Activated B cell treated with CpG ODN at 0.5 μM for 24 hours (primary cell): ENCODE measurements around the gene CTNND2. TPM values are rescaled to one million over a fixed set of nuclear protein-coding genes. Genes with fewer than 3 reads are reported as not detected.
"Not testable (repeated sequence)": the region's sequence is repeated elsewhere in the genome, so short reads cannot be mapped to it uniquely, and the experiment has no call there.

ENCODE experiments used
- ATAC-seq: fragments of 200-7000 bp; cut with Tn5 transposase; one replicate; pipeline ENCODE4 v1.10.0; 2021; ENCODE audit warnings: low read depth, mild to moderate bottlenecking, moderate library complexity
- CTCF ChIA-PET: fragments of 350-600 bp; sonication (Branson Sonifier 250); formaldehyde crosslinking; loops from one replicate; lab custom pipeline; 2021; ENCODE audit warnings: antibody characterized with exemption; lab: Charles Lee
- POLR2A ChIA-PET: fragments of 350-600 bp; sonication (Branson Sonifier 250); formaldehyde crosslinking; loops from one replicate; lab custom pipeline; 2021; ENCODE audit warnings: antibody characterized with exemption; lab: Charles Lee
- DNase-seq: peaks from one replicate; pipeline ENCODE4 v3.0.0; 2022
- H3K27ac Mint-ChIP-seq: one replicate; pipeline ENCODE4 v1.8.0; 2020; ENCODE audit warnings: mixed read lengths
- H3K27me3 Mint-ChIP-seq: one replicate; pipeline ENCODE4 v1.8.0; 2021; ENCODE audit warnings: mixed read lengths
- H3K36me3 Mint-ChIP-seq: one replicate; pipeline ENCODE4 v1.8.0; 2021; ENCODE audit warnings: low read depth, mixed read lengths
- H3K4me1 Mint-ChIP-seq: one replicate; pipeline ENCODE4 v1.8.0; 2021; ENCODE audit warnings: mixed read lengths
- H3K4me3 Mint-ChIP-seq: one replicate; pipeline ENCODE4 v1.8.0; 2020; ENCODE audit warnings: mild to moderate bottlenecking, mixed read lengths
- H3K9me3 Mint-ChIP-seq: one replicate; pipeline ENCODE4 v1.8.0; 2020; ENCODE audit warnings: mixed read lengths
- CTCF ChIP-seq: fragments of 200-600 bp; IDR thresholded peaks from one replicate; pipeline ENCODE4 v1.8.0; 2022; ENCODE audit warnings: antibody characterized with exemption, mild to moderate bottlenecking
- intact Hi-C: fragments of 100-400 bp; cut with micrococcal nuclease; formaldehyde crosslinking; loops from one replicate; pipeline ENCODE4 v1.15.1; 2024
- total RNA-seq: library from RNA; stranded (reverse); gene quantifications from 2 replicates; pipeline ENCODE4 v1.2.3, GENCODE V29; 2022

The CTNND2 gene
- total RNA-seq, 1 donor from 2014 or later = not detected

DNA sequence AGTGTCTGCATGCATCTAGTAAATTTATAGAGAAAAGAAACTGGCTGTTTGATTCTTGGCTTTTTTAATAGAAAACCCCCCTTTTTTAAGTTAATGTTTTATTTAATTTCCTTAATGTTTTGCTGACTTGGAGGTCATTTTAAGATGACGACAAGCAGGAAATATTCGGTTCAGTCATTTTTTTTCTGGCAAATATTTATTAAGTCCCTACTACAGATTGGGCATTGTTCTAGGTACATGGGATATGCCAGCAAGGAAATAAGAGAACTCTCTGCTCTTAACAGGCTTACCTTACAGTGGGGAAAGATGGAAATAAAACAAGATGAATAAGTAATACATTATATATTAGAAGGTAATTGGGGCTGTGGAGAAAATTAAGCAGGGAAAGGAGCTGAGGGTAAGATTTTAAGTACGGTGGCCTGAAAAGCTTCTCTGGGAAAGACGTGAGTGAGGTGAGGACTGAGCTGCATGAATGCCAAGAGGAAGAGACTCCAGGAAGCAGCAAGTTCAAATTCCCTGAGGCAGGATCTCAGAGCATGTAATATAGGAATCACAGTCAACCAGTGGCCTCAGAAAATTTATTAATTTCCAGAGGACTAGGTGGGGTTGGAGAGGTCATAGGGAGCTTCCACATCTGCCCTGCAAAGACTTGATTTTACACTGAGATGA is 827.2 kb downstream of the CTNND2 start:
- no peak overlapping the region for H3K27ac Mint-ChIP-seq
- H3K9me3 Mint-ChIP-seq = no peaks in the 10 kb centered on the region
- intact Hi-C loops = no loop called here
- ChIA-PET POLR2A (no interaction called here), CTCF (no interaction called here)
- H3K4me1 Mint-ChIP-seq = no peaks in the 10 kb centered on the region
- H3K27me3 Mint-ChIP-seq = peaks cover 2% of the 10 kb centered on the region
- no peaks in the 10 kb centered on the region for H3K36me3 Mint-ChIP-seq
- no peak for TF ChIP-seq CTCF
- no peak for ATAC-seq
- DNase-seq = no peak
- H3K4me3 Mint-ChIP-seq = no peak overlapping the region

DNA sequence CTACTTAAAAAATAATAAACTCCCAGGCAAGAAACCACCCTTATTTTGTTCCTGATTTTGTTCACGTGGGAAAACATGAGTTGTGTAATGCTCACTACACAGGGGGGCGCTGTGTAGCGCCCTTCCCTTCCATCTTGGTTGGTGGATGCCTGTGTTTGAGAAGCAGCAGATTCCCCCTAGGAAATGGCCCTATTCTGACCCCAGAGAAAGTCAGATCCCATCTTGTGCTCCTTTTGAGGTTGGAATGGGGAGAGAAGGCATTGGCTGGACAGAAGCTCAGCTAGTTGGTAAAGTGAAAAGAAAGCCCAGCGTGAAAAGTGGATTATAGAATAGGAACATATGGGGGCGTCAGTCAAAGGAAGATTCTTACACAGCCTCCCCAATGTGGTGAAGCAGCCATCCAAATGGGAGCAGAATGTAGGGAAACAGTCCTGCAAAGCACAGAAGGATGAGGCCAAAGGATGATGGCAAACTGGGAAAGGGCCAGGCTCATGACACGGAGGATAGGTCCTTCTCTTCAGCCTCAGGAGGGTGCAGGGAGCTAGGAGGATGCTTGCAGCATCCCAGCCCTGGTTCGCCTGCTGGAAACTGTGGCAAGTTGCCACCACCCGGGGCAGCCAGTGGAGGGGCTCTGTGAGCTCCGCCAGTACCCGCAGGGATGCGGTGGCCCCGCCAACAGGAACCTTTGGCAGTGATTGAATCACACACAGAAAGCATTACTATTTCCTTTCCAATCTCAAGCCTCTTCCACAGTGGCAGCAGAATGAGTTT is 829.0 kb downstream of the CTNND2 start:
- no peaks in the 10 kb centered on the region for H3K4me1 Mint-ChIP-seq

DNA sequence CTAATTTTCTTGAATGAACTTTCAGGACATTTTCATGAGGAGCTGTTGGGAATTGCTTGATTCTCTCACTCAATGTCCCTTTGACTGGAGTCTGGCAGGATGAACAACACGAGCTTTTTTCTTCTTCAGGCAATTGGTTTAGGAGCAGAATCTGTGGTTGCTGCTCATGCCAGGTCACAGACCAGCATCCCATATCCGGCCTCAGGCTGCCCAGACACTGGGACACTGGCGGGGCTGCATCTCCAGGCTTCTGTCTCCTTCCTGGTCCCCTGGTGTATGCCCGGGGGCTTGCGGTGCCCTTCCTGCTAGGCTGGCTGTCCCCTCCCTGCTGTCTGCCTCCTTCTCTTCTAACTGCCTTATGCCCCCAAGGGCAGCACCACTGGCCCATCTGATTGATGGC is 831.7 kb downstream of the CTNND2 start:
- Mint-ChIP-seq H3K27ac (no peak overlapping the region), H3K4me3 (no peak overlapping the region), H3K4me1 (no peaks in the 10 kb centered on the region), H3K27me3 (no peaks in the 10 kb centered on the region), H3K9me3 (peaks cover 17% of the 10 kb centered on the region), H3K36me3 (no peaks in the 10 kb centered on the region)
- CTCF ChIA-PET = no interaction called here
- DNase-seq = no peak
- TF ChIP-seq CTCF = no peak
- intact Hi-C loops = no loop called here
- no peak for ATAC-seq
- POLR2A ChIA-PET = no interaction called here

More for the DNA sequence above, 829.0 kb downstream of the CTNND2 start:
- Mint-ChIP-seq H3K4me3 (no peak overlapping the region), H3K36me3 (no peaks in the 10 kb centered on the region), H3K9me3 (peaks cover 5% of the 10 kb centered on the region), H3K27ac (no peak overlapping the region), H3K27me3 (peaks cover 2% of the 10 kb centered on the region)
- no peak for ATAC-seq
- no peak for DNase-seq
- ChIA-PET CTCF (no interaction called here), POLR2A (no interaction called here)
- intact Hi-C loops = no loop called here
- TF ChIP-seq CTCF = no peak

- H3K9me3 Mint-ChIP-seq = peaks cover 17% of the 10 kb centered on the region
- ChIA-PET CTCF (no interaction called here), POLR2A (no interaction called here)
- no peaks in the 10 kb centered on the region for H3K36me3 Mint-ChIP-seq
- H3K27ac Mint-ChIP-seq = no peak overlapping the region
- H3K27me3 Mint-ChIP-seq = no peaks in the 10 kb centered on the region
- DNase-seq (no peak), ATAC-seq (no peak)
- no peak for TF ChIP-seq CTCF
- no peak overlapping the region for H3K4me3 Mint-ChIP-seq
- intact Hi-C loops = no loop called here
- H3K4me1 Mint-ChIP-seq = no peaks in the 10 kb centered on the region
These were observed 832.2 kb downstream of the CTNND2 start for GRCh38 chr5:11072076-11072475.

GRCh38 chr5:11069041-11069440 is 835.2 kb downstream of the CTNND2 start:
- CTCF ChIA-PET = no interaction called here
- no peak overlapping the region for H3K4me3 Mint-ChIP-seq
- H3K27ac Mint-ChIP-seq = no peak overlapping the region
- H3K4me1 Mint-ChIP-seq = no peaks in the 10 kb centered on the region
- H3K9me3 Mint-ChIP-seq = peaks cover 17% of the 10 kb centered on the region
- POLR2A ChIA-PET = no interaction called here
- DNase-seq = no peak
- TF ChIP-seq CTCF = no peak
- no peak for ATAC-seq
- intact Hi-C loops = no loop called here
- H3K36me3 Mint-ChIP-seq = no peaks in the 10 kb centered on the region
- H3K27me3 Mint-ChIP-seq = peaks cover 3% of the 10 kb centered on the region

GRCh38 chr5:11065723-11066122 is 838.5 kb downstream of the CTNND2 start:
- POLR2A ChIA-PET, H3K4me3 Mint-ChIP-seq, H3K27ac Mint-ChIP-seq, CTCF ChIA-PET, DNase-seq, H3K27me3 Mint-ChIP-seq, ATAC-seq, H3K36me3 Mint-ChIP-seq, intact Hi-C loops, H3K4me1 Mint-ChIP-seq: not testable (repeated sequence)
- peaks cover 16% of the 10 kb centered on the region for H3K9me3 Mint-ChIP-seq
